H9 (cell line): ENCODE data around the gene ADNP2. TPM values are rescaled to one million over a fixed set of nuclear protein-coding genes. Genes with fewer than 3 reads are reported as not detected.

Experiments
- DNase-seq: peaks from one replicate; pipeline ENCODE4 v3.0.0-alpha.2; 2017
- H2AFZ ChIP-seq: one replicate; pipeline ENCODE4 v1.6.1; 2013; ENCODE audit warnings: mild to moderate bottlenecking, low read length, control low read depth, moderate library complexity
- H2AK5ac ChIP-seq: 2 replicates; pipeline ENCODE4 v1.6.1; 2013; ENCODE audit warnings: low read length, control low read depth, mixed read lengths; ENCODE audit not compliant: insufficient read length
- H2BK120ac ChIP-seq: one replicate; pipeline ENCODE4 v1.6.1; 2013; ENCODE audit warnings: low read depth, mild to moderate bottlenecking, low read length, control low read depth, inconsistent platforms; ENCODE audit not compliant: poor library complexity, severe bottlenecking
- H2BK12ac ChIP-seq: 2 replicates; pipeline ENCODE4 v1.6.1; 2013; ENCODE audit warnings: low read length, control low read depth, mixed read lengths, low read depth; ENCODE audit not compliant: insufficient read length
- H2BK15ac ChIP-seq: 2 replicates; pipeline ENCODE4 v1.6.1; 2013; ENCODE audit warnings: low read depth, low read length, control low read depth
- H2BK20ac ChIP-seq: one replicate; pipeline ENCODE4 v1.6.1; 2013; ENCODE audit warnings: low read depth, mild to moderate bottlenecking, low read length, control low read depth, inconsistent platforms; ENCODE audit not compliant: poor library complexity, severe bottlenecking
- H2BK5ac ChIP-seq: 2 replicates; pipeline ENCODE4 v1.6.1; 2013; ENCODE audit warnings: low read length, control low read depth, mixed read lengths; ENCODE audit not compliant: insufficient read length
- H3K14ac ChIP-seq: 2 replicates; pipeline ENCODE4 v1.6.1; 2013; ENCODE audit warnings: low read length, control low read depth; ENCODE audit not compliant: insufficient read depth
- H3K18ac ChIP-seq: 2 replicates; pipeline ENCODE4 v1.6.1; 2013; ENCODE audit warnings: low read depth, mild to moderate bottlenecking, mixed read lengths, low read length, control low read depth; ENCODE audit not compliant: insufficient read length
- H3K23ac ChIP-seq: 2 replicates; pipeline ENCODE4 v1.6.1; 2013; ENCODE audit warnings: low read length, control low read depth, mixed read lengths, low read depth; ENCODE audit not compliant: insufficient read length
- H3K23me2 ChIP-seq: 2 replicates; pipeline ENCODE4 v1.6.1; 2013; ENCODE audit warnings: low read depth, mild to moderate bottlenecking, mixed read lengths, low read length, control low read depth; ENCODE audit not compliant: insufficient read length, poor library complexity, severe bottlenecking
- H3K27ac ChIP-seq: 2 replicates; pipeline ENCODE4 v1.5.1; 2013; ENCODE audit warnings: low read length, control low read depth, mixed read lengths, low read depth; ENCODE audit not compliant: insufficient read length
- H3K27me3 ChIP-seq: 2 replicates; pipeline ENCODE4 v1.6.1; 2013; ENCODE audit warnings: low read length, control low read depth, inconsistent platforms; ENCODE audit not compliant: insufficient read depth
- H3K4ac ChIP-seq: 2 replicates; pipeline ENCODE4 v1.6.1; 2013; ENCODE audit warnings: low read depth, mild to moderate bottlenecking, control low read depth, inconsistent platforms, low read length, moderate library complexity
- H3K4me1 ChIP-seq: 2 replicates; pipeline ENCODE4 v1.6.1; 2013; ENCODE audit warnings: low read length, control low read depth, inconsistent platforms; ENCODE audit not compliant: insufficient read depth
- H3K4me2 ChIP-seq: 2 replicates; pipeline ENCODE4 v1.6.1; 2013; ENCODE audit warnings: low read length, control low read depth, mixed read lengths; ENCODE audit not compliant: insufficient read length, insufficient read depth
- H3K56ac ChIP-seq: 2 replicates; pipeline ENCODE4 v1.6.1; 2013; ENCODE audit warnings: low read depth, mild to moderate bottlenecking, mixed read lengths, low read length, control low read depth; ENCODE audit not compliant: insufficient read length
- H3K79me1 ChIP-seq: 2 replicates; pipeline ENCODE4 v1.6.1; 2013; ENCODE audit warnings: low read depth, mild to moderate bottlenecking, moderate library complexity, low read length, control low read depth, inconsistent platforms; ENCODE audit not compliant: insufficient read depth, poor library complexity, severe bottlenecking
- H3K79me2 ChIP-seq: 2 replicates; pipeline ENCODE4 v1.6.1; 2013; ENCODE audit warnings: low read length, control low read depth, inconsistent platforms; ENCODE audit not compliant: insufficient read depth
- H3K9ac ChIP-seq: 2 replicates; pipeline ENCODE4 v1.6.1; 2013; ENCODE audit warnings: low read length, control low read depth, mixed read lengths; ENCODE audit not compliant: insufficient read length; ENCODE audit errors: extremely low read depth
- H3K9me3 ChIP-seq: one replicate; pipeline ENCODE4 v1.6.1; 2013; ENCODE audit warnings: low read depth, low read length, inconsistent platforms; ENCODE audit not compliant: control insufficient read depth
- H3T11ph ChIP-seq: one replicate; pipeline ENCODE4 v1.6.1; 2013; ENCODE audit warnings: mild to moderate bottlenecking, low read length, control low read depth, inconsistent platforms
- H4K20me1 ChIP-seq: one replicate; pipeline ENCODE4 v1.6.1; 2013; ENCODE audit not compliant: control insufficient read depth, insufficient read length, insufficient read depth
- H4K5ac ChIP-seq: 2 replicates; pipeline ENCODE4 v1.6.1; 2013; ENCODE audit warnings: low read depth, mild to moderate bottlenecking, mixed read lengths, low read length, control low read depth; ENCODE audit not compliant: insufficient read length
- H4K8ac ChIP-seq: replicated peaks from 2 replicates; pipeline ENCODE4 v1.6.1; 2013; ENCODE audit warnings: low read length, control low read depth, mixed read lengths, low read depth; ENCODE audit not compliant: insufficient read length
- H4K91ac ChIP-seq: 2 replicates; pipeline ENCODE4 v1.6.1; 2013; ENCODE audit warnings: low read depth, mild to moderate bottlenecking, moderate library complexity, mixed read lengths, low read length, control low read depth; ENCODE audit not compliant: insufficient read length
- H3K27ac Mint-ChIP-seq, 3 experiments: 2 replicates in 2 of 3; 3 replicates in 1 of 3; pipeline ENCODE4 v1.8.0; 2020 to 2021; ENCODE audit warnings: mixed read lengths in 3 of 3, mild to moderate bottlenecking in 1 of 3, moderate library complexity in 1 of 3
- H3K27me3 Mint-ChIP-seq: 2 replicates; pipeline ENCODE4 v1.8.0; 2021; ENCODE audit warnings: low read depth, mild to moderate bottlenecking, moderate library complexity, mixed read lengths
- H3K36me3 Mint-ChIP-seq, 3 experiments: 2 replicates in 2 of 3; 3 replicates in 1 of 3; pipeline ENCODE4 v1.8.0; 2020 to 2021; ENCODE audit warnings: low read depth in 3 of 3, mixed read lengths in 3 of 3; ENCODE audit not compliant: insufficient read depth in 1 of 3
- H3K4me1 Mint-ChIP-seq, 2 experiments: 2 replicates each; pipeline ENCODE4 v1.8.0; 2020; ENCODE audit warnings: mixed read lengths in 2 of 2
- H3K4me3 Mint-ChIP-seq, 2 experiments: 2 replicates in 1 of 2; 3 replicates in 1 of 2; pipeline ENCODE4 v1.8.0; 2020 to 2021; ENCODE audit warnings: mild to moderate bottlenecking in 2 of 2, mixed read lengths in 2 of 2, moderate library complexity in 1 of 2
- H3K9me3 Mint-ChIP-seq, 2 experiments: 2 replicates in 1 of 2; 3 replicates in 1 of 2; pipeline ENCODE4 v1.8.0; 2020; ENCODE audit warnings: mild to moderate bottlenecking in 2 of 2, mixed read lengths in 2 of 2, moderate library complexity in 1 of 2
- CTCF ChIP-seq: fragments of 200-600 bp; sonication (generic); conservative IDR thresholded peaks from 3 replicates; pipeline ENCODE4 v1.8.0; 2021; ENCODE audit warnings: antibody characterized with exemption, mild to moderate bottlenecking
- WGBS: extraction: QIAGEN DNeasy Blood & Tissue Kit; methylation state at CpG from one replicate; pipeline ENCODE4 v1.1.7; 2013; ENCODE audit warnings: missing lambda C conversion rate, low lambda C conversion rate, mixed read lengths; ENCODE audit not compliant: insufficient read length; ENCODE audit errors: extremely low coverage; 5-methylcytosine and 5-hydroxymethylcytosine counted together
- total RNA-seq: library from RNA; stranded (reverse); gene quantifications from 2 replicates; pipeline ENCODE4 v1.2.1, GENCODE V29; 2021

Gene ADNP2
- total RNA-seq, 1 experiment from 2014 or later = 53.5 TPM

GRCh38 chr18:80105369-80106167, 3.5 kb upstream of the ADNP2 start:
- Histone ChIP-seq H2AK5ac (no peak overlapping the region), H3K27me3 (no peaks in the 10 kb centered on the region), H3K4ac (no peak overlapping the region), H3K79me1 (no peaks in the 10 kb centered on the region), H4K5ac (no peak overlapping the region), H2AFZ (no peak overlapping the region), H3K9me3 (no peaks in the 10 kb centered on the region), H3K4me2 (no peak overlapping the region), H2BK20ac (no peak overlapping the region), H3K27ac (no peak overlapping the region), H3K56ac (no peak overlapping the region), H3K23me2 (no peaks in the 10 kb centered on the region), H3K4me1 (peaks cover 12% of the 10 kb centered on the region; the same call in 1 of the 2 replicates), H3T11ph (no peak overlapping the region), H2BK5ac (no peak overlapping the region), H4K8ac (no peak overlapping the region), H2BK120ac (no peak overlapping the region), H4K91ac (no peak overlapping the region), H4K20me1 (no peaks in the 10 kb centered on the region), H3K79me2 (peaks cover 7% of the 10 kb centered on the region), H3K18ac (no peak overlapping the region), H2BK12ac (no peak overlapping the region), H2BK15ac (no peak overlapping the region), H3K14ac (no peak overlapping the region), H3K9ac (no peak overlapping the region), H3K23ac (no peak overlapping the region)
- Mint-ChIP-seq H3K4me1 (peaks cover 50% of the 10 kb centered on the region in 2 experiments), H3K27ac (no peak overlapping the region), H3K4me3 (no peak overlapping the region; a peak in 1 of 5 replicates), H3K36me3 (peaks cover under 1 to 9% (median 9%) of the 10 kb centered on the region in 3 experiments), H3K9me3 (peaks cover 3 to 6% of the 10 kb centered on the region in 2 experiments; a peak in 3 of 5 replicates), H3K27me3 (no peaks in the 10 kb centered on the region)
- TF ChIP-seq CTCF = no peak
- no CpG with 5 or more reads among the region's 13 CpGs for WGBS
- no peak for DNase-seq
